Ishikawa (cell line): ENCODE results near the gene CDH23.

Source experiments
- CEBPB ChIP-seq: IDR thresholded peaks from 2 replicates; pipeline ENCODE4 v1.6.1; 2012
- CREB1 ChIP-seq: IDR thresholded peaks from 2 replicates; pipeline ENCODE4 v1.6.1; 2012; ENCODE audit warnings: low read depth
- EGR1 ChIP-seq: IDR thresholded peaks from 2 replicates; pipeline ENCODE4 v1.6.1; 2012
- EP300 ChIP-seq: IDR thresholded peaks from 2 replicates; pipeline ENCODE4 v1.6.1; 2012; ENCODE audit warnings: borderline replicate concordance
- FOXM1 ChIP-seq: IDR thresholded peaks from 2 replicates; pipeline ENCODE4 v1.6.1; 2012; ENCODE audit warnings: low read depth, borderline replicate concordance
- MAX ChIP-seq: IDR thresholded peaks from 2 replicates; pipeline ENCODE4 v1.6.1; 2012
- NFIC ChIP-seq: IDR thresholded peaks from 2 replicates; pipeline ENCODE4 v1.6.1; 2012
- RAD21 ChIP-seq: IDR thresholded peaks from 2 replicates; pipeline ENCODE4 v1.6.1; 2012; ENCODE audit warnings: low read depth
- TAF1 ChIP-seq: IDR thresholded peaks from 2 replicates; pipeline ENCODE4 v1.6.1; 2012; ENCODE audit warnings: low read depth, mild to moderate bottlenecking
- TCF12 ChIP-seq: IDR thresholded peaks from 2 replicates; pipeline ENCODE4 v1.6.1; 2012; ENCODE audit warnings: low read depth
- TEAD4 ChIP-seq: IDR thresholded peaks from 2 replicates; pipeline ENCODE4 v1.6.1; 2012
- YY1 ChIP-seq: IDR thresholded peaks from 2 replicates; pipeline ENCODE4 v1.6.1; 2012; ENCODE audit warnings: low read depth
- ZBTB7A ChIP-seq: IDR thresholded peaks from 2 replicates; pipeline ENCODE4 v1.6.1; 2012; ENCODE audit warnings: low read depth
- TF ChIP-seq, protein P1 (sequence below): IDR thresholded peaks from 2 replicates; pipeline ENCODE4 v1.6.1; 2012
- TF ChIP-seq, protein P2 (sequence below): IDR thresholded peaks from 2 replicates; pipeline ENCODE4 v1.6.1; 2012; ENCODE audit warnings: low read depth, mild to moderate bottlenecking

CDH23 gene

DNA sequence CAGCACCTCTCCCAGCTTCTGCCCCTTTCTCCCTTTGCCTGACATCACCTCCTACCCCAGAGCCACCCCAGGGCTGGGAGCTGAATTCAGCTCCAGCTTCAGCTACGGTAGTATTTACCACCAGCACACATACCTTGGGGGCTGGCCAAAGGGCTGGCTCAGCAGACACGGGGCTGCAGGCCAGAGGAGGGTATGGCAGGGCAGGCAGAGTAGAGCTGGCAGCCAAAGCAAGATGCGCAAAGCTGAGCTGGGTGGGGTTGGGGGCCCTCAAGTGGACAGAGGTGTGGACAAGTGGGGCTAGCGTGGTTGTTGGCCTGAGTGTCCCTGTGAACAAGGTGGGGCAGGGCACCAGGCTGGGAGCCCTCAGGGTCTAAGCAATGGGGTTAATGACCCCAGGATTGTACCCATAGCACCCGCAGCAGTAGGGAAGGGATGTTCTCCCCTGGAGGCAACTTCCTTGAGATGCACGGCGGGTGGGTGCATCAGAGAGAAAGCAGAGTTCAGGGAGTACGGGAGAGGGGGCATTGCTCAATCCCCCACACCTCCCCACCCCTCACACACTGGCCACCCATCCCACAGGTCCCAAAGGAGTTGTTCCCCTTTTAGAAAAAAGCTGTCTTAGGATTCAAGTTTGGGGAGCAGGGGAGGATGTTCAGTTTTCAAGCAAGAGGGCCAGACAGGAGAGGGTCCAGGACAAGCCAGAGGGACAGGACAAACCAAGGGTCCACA lies 368.6 kb downstream of the CDH23 start:
- TF ChIP-seq EGR1 (no peak), TEAD4 (no peak), EP300 (no peak)

GRCh38 chr10:71765906-71766716 lies 369.4 kb downstream of the CDH23 start:
- no peak for TF ChIP-seq MAX
- TF ChIP-seq NFIC: no peak
- no peak for TF ChIP-seq TCF12
- no peak for TF ChIP-seq TAF1
- no peak for TF ChIP-seq CREB1
- no peak for TF ChIP-seq EP300
- TF ChIP-seq, protein P1, sequence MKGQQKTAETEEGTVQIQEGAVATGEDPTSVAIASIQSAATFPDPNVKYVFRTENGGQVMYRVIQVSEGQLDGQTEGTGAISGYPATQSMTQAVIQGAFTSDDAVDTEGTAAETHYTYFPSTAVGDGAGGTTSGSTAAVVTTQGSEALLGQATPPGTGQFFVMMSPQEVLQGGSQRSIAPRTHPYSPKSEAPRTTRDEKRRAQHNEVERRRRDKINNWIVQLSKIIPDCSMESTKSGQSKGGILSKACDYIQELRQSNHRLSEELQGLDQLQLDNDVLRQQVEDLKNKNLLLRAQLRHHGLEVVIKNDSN: no peak
- no peak for TF ChIP-seq YY1
- no peak for TF ChIP-seq TEAD4
- no peak for TF ChIP-seq EGR1
- TF ChIP-seq RAD21: no peak
- no peak for TF ChIP-seq ZBTB7A
- no peak for TF ChIP-seq CEBPB
- TF ChIP-seq, protein P2, sequence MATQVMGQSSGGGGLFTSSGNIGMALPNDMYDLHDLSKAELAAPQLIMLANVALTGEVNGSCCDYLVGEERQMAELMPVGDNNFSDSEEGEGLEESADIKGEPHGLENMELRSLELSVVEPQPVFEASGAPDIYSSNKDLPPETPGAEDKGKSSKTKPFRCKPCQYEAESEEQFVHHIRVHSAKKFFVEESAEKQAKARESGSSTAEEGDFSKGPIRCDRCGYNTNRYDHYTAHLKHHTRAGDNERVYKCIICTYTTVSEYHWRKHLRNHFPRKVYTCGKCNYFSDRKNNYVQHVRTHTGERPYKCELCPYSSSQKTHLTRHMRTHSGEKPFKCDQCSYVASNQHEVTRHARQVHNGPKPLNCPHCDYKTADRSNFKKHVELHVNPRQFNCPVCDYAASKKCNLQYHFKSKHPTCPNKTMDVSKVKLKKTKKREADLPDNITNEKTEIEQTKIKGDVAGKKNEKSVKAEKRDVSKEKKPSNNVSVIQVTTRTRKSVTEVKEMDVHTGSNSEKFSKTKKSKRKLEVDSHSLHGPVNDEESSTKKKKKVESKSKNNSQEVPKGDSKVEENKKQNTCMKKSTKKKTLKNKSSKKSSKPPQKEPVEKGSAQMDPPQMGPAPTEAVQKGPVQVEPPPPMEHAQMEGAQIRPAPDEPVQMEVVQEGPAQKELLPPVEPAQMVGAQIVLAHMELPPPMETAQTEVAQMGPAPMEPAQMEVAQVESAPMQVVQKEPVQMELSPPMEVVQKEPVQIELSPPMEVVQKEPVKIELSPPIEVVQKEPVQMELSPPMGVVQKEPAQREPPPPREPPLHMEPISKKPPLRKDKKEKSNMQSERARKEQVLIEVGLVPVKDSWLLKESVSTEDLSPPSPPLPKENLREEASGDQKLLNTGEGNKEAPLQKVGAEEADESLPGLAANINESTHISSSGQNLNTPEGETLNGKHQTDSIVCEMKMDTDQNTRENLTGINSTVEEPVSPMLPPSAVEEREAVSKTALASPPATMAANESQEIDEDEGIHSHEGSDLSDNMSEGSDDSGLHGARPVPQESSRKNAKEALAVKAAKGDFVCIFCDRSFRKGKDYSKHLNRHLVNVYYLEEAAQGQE: no peak
- no peak for TF ChIP-seq FOXM1

GRCh38 chr10:71766717-71767419 lies 370.1 kb downstream of the CDH23 start:
- peak; percentile 28; the same call in 1 of the 2 replicates for TF ChIP-seq CEBPB
- TF ChIP-seq RAD21: peak; percentile 18; the same call in 1 of the 2 replicates
- peak; percentile 87 for TF ChIP-seq TCF12
- no peak for TF ChIP-seq ZBTB7A
- TF ChIP-seq FOXM1: peak; percentile 51
- TF ChIP-seq MAX: peak; percentile 63
- TF ChIP-seq TAF1: no peak
- peak; percentile 64 for TF ChIP-seq EGR1
- no peak for TF ChIP-seq YY1
- TF ChIP-seq NFIC: peak; percentile 66
- TF ChIP-seq, protein P1: peak; percentile 10; the same call in 1 of the 2 replicates
- TF ChIP-seq, protein P2: no peak
- TF ChIP-seq EP300: peak; percentile 88
- no peak for TF ChIP-seq CREB1
- peak; percentile 99 for TF ChIP-seq TEAD4

- TF ChIP-seq FOXM1 (no peak), MAX (no peak), CEBPB (no peak), CREB1 (no peak), TAF1 (no peak), TEAD4 (no peak), EP300 (no peak)
Observed at GRCh38 chr10:71767420-71768035, 370.8 kb downstream of the CDH23 start.
